ENCODE measurements around the gene THSD8.
"Not testable (repeated sequence)": the region's sequence is repeated elsewhere in the genome, so short reads cannot be mapped to it uniquely, and the experiment has no call there.

THSD8 gene

GRCh38 chr19:12792853-12793289 is 9.0 kb upstream of the THSD8 start:
- no peak for DNase-seq

GRCh38 chr19:12793290-12794195 is 8.3 kb upstream of the THSD8 start:
- peak; percentile 94 for DNase-seq

- DNase-seq, result peak; percentile 20
Observed at GRCh38 chr19:12794196-12794941, 7.5 kb upstream of the THSD8 start.

- no peak for DNase-seq
Observed at GRCh38 chr19:12794971-12795381, 6.9 kb upstream of the THSD8 start.

GRCh38 chr19:12796146-12797071 is 5.5 kb upstream of the THSD8 start:
- peak; percentile 92 for DNase-seq

- peak; percentile 22 for DNase-seq
Observed at GRCh38 chr19:12797141-12797587, 4.7 kb upstream of the THSD8 start.

GRCh38 chr19:12797607-12798006 is 4.3 kb upstream of the THSD8 start:
- not testable (repeated sequence) for DNase-seq

DNA sequence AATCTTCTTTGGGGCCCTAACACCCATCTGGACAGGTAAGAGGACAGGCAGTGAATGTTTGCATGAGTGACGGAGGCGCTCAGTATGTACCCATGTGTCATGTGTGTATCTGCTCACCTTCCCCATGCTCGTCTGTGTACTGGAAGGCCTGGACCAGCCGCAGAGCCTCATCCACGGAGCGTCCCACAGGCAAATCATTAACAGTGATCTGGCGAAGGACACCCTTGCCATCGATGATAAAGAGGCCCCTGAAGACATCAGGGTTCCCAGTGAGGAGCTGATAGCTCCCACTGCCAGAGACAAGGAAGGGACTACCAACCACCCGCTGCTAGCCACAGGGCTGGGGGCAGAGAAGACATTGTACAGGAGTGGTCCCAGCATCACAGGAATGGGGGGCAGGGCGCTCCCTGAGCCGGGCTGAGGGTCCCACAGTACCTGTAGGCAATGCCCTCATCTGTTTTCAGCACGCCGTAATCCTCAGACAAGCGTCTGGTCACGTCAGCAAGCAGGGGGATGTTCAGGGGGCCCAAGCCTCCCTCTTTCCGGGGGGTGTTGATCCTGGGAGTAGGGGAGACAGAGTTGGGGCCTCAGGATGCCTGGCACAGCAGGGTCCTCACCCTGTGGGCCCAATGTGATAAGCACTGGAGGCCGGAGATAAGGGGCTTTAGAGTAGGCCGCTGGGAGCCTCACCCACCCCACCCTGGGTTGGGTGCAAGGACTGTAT is 2.0 kb upstream of the THSD8 start:
- peak; percentile 50 for DNase-seq

DNA sequence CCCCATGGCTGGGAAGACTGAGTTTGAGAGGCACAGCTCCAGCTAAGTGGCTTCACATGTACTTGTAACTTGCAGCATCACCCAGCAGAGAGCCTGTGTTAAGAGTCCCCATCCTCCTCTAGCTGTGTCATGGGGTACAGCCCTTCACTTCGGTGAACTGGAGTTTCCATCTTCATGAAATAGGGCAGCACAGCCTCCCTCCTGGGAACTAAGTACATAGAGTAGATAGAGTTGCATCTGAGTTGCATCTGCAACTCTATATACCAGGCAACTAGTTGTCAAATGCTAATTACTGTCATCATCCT is 1.5 kb upstream of the THSD8 start:
- DNase-seq, result peak; percentile 87

- peak; percentile 25 for DNase-seq
Observed at GRCh38 chr19:12800923-12801465, 875 bp upstream of the THSD8 start.

GRCh38 chr19:12802267-12803106 is 618 bp downstream of the THSD8 start:
- no peak for DNase-seq

GRCh38 chr19:12804051-12804450 is 2.2 kb downstream of the THSD8 start:
- no peak for DNase-seq

DNA sequence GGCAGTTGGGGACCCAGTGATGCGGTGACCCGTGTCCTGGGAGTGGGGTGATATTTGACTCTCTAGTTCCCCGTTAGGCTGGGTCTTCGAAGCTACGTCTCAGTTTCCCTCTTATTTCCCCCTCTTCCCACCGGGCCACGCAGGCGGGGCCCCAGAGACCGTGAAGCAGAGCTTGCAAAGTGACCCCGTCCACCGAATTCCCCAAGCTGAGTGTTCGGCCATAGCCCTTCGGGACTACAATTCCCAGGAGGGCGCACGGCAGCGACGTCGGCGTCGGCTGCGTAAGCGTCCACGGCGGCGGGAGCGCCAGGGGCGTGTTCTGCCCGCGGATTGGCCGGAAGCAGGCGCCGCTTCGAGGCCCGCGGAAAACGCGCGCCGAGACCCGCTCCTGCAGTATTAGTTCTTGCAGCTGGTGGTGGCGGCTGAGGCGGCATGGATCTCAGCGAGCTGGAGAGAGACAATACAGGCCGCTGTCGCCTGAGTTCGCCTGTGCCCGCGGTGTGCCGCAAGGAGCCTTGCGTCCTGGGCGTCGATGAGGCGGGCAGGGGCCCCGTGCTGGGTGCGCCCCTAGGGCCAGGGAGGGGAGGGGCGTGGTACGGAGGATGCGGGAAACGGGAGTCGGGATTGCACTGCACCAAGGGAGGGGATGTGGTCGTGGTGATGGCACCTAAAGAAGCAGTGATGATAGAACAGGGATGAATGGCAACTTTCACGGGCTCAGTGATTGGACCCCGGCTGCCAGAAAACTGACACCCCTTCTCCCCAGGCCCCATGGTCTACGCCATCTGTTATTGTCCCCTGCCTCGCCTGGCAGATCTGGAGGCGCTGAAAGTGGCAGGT is 4.6 kb downstream of the THSD8 start, which contains the start of gene RNASEH2A:
RNASEH2A (plus strand) TSS at position 343 of the 840 bp plus-strand sequence; CDS start at position 433, 90 bp downstream.
- DNase-seq, result peak; percentile 95

DNA sequence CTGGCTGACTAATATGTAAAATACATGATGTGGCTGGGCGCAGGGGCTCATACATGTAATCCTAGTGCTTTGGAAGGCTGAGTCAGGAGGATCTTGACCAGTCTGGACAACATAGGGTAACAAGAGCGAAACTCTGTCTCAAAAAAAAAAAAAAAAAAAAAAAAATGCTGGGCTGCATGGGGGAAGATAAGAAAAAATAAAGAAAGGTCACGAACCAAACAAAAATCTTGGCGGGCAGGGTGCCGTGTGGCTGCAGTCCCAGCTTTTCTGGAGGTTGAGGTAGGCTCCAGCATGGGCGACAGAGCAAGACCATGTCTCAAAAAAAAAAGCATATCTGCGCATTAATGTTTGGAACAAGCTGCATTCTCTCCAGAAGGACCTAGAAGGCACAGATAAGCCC is 13.2 kb downstream of the THSD8 start:
- no peak for DNase-seq

GRCh38 chr19:12817188-12817587 is 15.3 kb downstream of the THSD8 start:
- not testable (repeated sequence) for DNase-seq

- not testable (repeated sequence) for DNase-seq
Observed at GRCh38 chr19:12817810-12818209, 15.9 kb downstream of the THSD8 start.

- DNase-seq, result no peak
Observed at GRCh38 chr19:12821761-12822160, 19.9 kb downstream of the THSD8 start.

DNA sequence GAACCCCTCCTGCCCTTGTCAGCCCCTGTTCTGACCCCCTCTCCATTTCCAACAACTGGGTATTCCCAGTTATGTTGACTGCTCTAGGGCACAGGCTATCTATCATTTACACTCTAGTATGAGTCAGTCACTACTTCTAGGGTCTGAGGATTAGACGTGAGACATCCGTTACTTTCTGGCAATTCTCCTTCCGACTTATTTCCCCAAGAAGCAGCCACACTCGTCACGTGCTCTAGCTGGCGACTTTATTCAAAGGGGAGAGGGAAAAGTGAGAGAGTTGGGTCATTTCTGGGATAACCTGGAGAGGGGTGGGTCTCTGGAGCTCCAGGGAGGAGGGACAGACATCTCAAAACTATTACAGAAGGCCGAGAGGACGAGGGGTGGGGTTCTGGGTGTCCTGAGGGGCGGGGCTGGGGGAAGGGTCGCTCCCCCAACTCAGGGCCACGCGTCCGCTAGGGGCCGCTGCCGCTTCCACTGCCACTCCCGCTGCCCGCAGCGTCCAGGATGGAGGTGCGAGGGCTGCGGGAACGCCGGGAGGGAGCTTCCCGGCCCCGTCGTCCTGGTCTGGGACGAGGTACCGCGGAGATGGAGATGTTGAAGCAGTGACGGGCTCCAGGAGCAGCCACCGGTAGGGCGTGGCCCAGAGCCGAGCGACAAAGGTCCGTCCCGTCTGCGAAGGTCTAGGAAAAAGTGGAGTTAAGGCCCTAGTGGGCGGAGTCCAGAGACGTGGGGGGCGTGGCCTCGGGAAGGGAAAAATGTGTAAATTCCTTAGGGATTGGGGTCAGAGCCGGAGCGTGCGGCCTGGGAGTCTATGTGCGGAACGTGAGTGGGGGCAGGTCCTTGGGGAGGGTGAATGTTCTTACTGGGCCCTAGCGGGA is 23.6 kb downstream of the THSD8 start:
- peak; percentile 58 for DNase-seq

GRCh38 chr19:12828494-12828893 is 26.6 kb downstream of the THSD8 start:
- DNase-seq, result peak; percentile 88
